B cell (primary cell): ENCODE results near the gene CACNA2D3. TPM values are rescaled to one million over a fixed set of nuclear protein-coding genes. Genes with fewer than 3 reads are reported as not detected.

ENCODE experiments used
- ATAC-seq: fragments of 200-7000 bp; cut with Tn5 transposase; one replicate; pipeline ENCODE4 v1.10.0; 2021; ENCODE audit warnings: low read depth, mild to moderate bottlenecking, moderate number of reproducible peaks, moderate library complexity
- CTCF ChIA-PET: fragments of 350-600 bp; sonication (Branson Sonifier 250); formaldehyde crosslinking; loops from one replicate; lab custom pipeline; 2021; ENCODE audit warnings: antibody characterized with exemption, inconsistent platforms; lab: Charles Lee
- POLR2A ChIA-PET: fragments of 350-600 bp; sonication (Branson Sonifier 250); formaldehyde crosslinking; loops from one replicate; lab custom pipeline; 2021; ENCODE audit warnings: antibody characterized with exemption; lab: Charles Lee
- DNase-seq: peaks from one replicate; pipeline ENCODE4 v3.0.0; 2013
- H2AFZ ChIP-seq: 2 replicates; pipeline ENCODE4 v1.6.1; 2012; ENCODE audit warnings: mild to moderate bottlenecking, low read depth, low read length; ENCODE audit not compliant: insufficient read depth, poor library complexity, severe bottlenecking
- H3K27ac ChIP-seq, 2 donors: 1 replicate in 1 of 2; 2 replicates in 1 of 2; pipeline ENCODE4 v1.5.1; 2012 to 2013; ENCODE audit warnings: low read length in 2 of 2, mild to moderate bottlenecking in 2 of 2, moderate library complexity in 1 of 2
- H3K27me3 ChIP-seq, 4 experiments: fragments of 200-600 bp in 1 of 4; sonication (generic) in 1 of 4; replicated peaks in 1 of 4; 1 replicate in 2 of 4; 2 replicates in 2 of 4; pipeline versions ENCODE4 v1.6.1 to v1.7.0; 2013 to 2016; ENCODE audit warnings: low read length in 3 of 4, mild to moderate bottlenecking in 2 of 4, mixed read lengths in 1 of 4, moderate library complexity in 1 of 4; ENCODE audit not compliant: insufficient read depth in 4 of 4, control insufficient read depth in 3 of 4; ENCODE audit errors: control extremely low read depth in 1 of 4
- H3K36me3 ChIP-seq, 2 experiments: replicated peaks in 1 of 2; 1 replicate in 1 of 2; 2 replicates in 1 of 2; pipeline versions ENCODE4 v1.6.1 to v1.7.1; 2013; ENCODE audit warnings: low read length in 1 of 2; ENCODE audit not compliant: insufficient read depth in 2 of 2, control insufficient read depth in 1 of 2; ENCODE audit errors: control extremely low read depth in 1 of 2, extremely low read depth in 1 of 2
- H3K4me1 ChIP-seq, 2 donors: fragments of 200-600 bp in 1 of 2; sonication (generic) in 1 of 2; 1 replicate in 1 of 2; 2 replicates in 1 of 2; pipeline versions ENCODE4 v1.5.1 to v1.6.1; 2013 to 2017; ENCODE audit warnings: low read length in 2 of 2; ENCODE audit not compliant: control insufficient read depth in 2 of 2, insufficient read depth in 2 of 2
- H3K4me2 ChIP-seq: replicated peaks from 2 replicates; pipeline ENCODE3; 2012; ENCODE audit warnings: mild to moderate bottlenecking, low read depth, low read length; ENCODE audit not compliant: poor library complexity, severe bottlenecking
- H3K4me3 ChIP-seq, 5 experiments: fragments of 200-600 bp in 1 of 5; sonication (generic) in 1 of 5; 1 replicate in 3 of 5; 2 replicates in 2 of 5; pipeline versions ENCODE4 v1.5.1 to v1.7.0; 2011 to 2016; ENCODE audit warnings: low read length in 4 of 5, mild to moderate bottlenecking in 4 of 5, low read depth in 2 of 5, control low read depth in 1 of 5, moderate library complexity in 1 of 5; ENCODE audit not compliant: insufficient read depth in 1 of 5; ENCODE audit errors: control extremely low read depth in 1 of 5, extremely low read depth in 1 of 5
- H3K79me2 ChIP-seq: fragments of 200-600 bp; sonication (generic); one replicate; pipeline ENCODE4 v1.6.0; 2016; ENCODE audit warnings: low read length; ENCODE audit not compliant: control insufficient read depth, insufficient read depth
- H3K9ac ChIP-seq: fragments of 200-600 bp; sonication (generic); 2 replicates; pipeline ENCODE4 v1.6.1; 2017; ENCODE audit warnings: mild to moderate bottlenecking, low read length, moderate library complexity
- H3K9me3 ChIP-seq, 3 donors: one replicate each; pipeline versions ENCODE4 v1.6.1 to v1.7.1; 2013; ENCODE audit warnings: low read length in 2 of 3; ENCODE audit not compliant: control insufficient read depth in 2 of 3, insufficient read depth in 1 of 3; ENCODE audit errors: control extremely low read depth in 1 of 3
- H4K20me1 ChIP-seq: 2 replicates; pipeline ENCODE4 v1.6.0; 2012; ENCODE audit warnings: mild to moderate bottlenecking, low read length; ENCODE audit not compliant: insufficient read depth, control insufficient read depth, poor library complexity, severe bottlenecking
- H3K27ac Mint-ChIP-seq: one replicate; pipeline ENCODE4 v1.8.0; 2021; ENCODE audit warnings: mixed read lengths
- H3K27me3 Mint-ChIP-seq: one replicate; pipeline ENCODE4 v1.8.0; 2021; ENCODE audit warnings: mixed read lengths
- H3K4me1 Mint-ChIP-seq: one replicate; pipeline ENCODE4 v1.8.0; 2021; ENCODE audit warnings: mixed read lengths
- H3K4me3 Mint-ChIP-seq: one replicate; pipeline ENCODE4 v1.8.0; 2021; ENCODE audit warnings: mixed read lengths
- H3K9me3 Mint-ChIP-seq: one replicate; pipeline ENCODE4 v1.8.0; 2022; ENCODE audit warnings: mixed read lengths; ENCODE audit not compliant: insufficient read depth
- CTCF ChIP-seq: fragments of 200-600 bp; IDR thresholded peaks from one replicate; pipeline ENCODE4 v1.8.0; 2022; ENCODE audit warnings: antibody characterized with exemption, mild to moderate bottlenecking
- EZH2 ChIP-seq: IDR thresholded peaks from 2 replicates; pipeline ENCODE4 v1.6.1; 2012; ENCODE audit warnings: borderline replicate concordance, low read depth, mild to moderate bottlenecking, moderate library complexity, low read length; ENCODE audit not compliant: insufficient read depth, poor library complexity, severe bottlenecking
- WGBS: methylation state at CpG from one replicate; pipeline ENCODE4 v1.1.5; 2013; ENCODE audit warnings: missing lambda C conversion rate; ENCODE audit not compliant: insufficient coverage; 5-methylcytosine and 5-hydroxymethylcytosine counted together
- intact Hi-C: fragments of 100-400 bp; cut with micrococcal nuclease; formaldehyde crosslinking; loops from one replicate; pipeline ENCODE4 v1.10.0; 2022
- polyA plus RNA-seq: library from polyadenylated mRNA; depleted of rRNA; stranded (reverse); fragments of >200 nt; gene quantifications from 2 replicates; pipeline ENCODE4 v1.2.3, GENCODE V29; 2012
- total RNA-seq, 2 donors: library from RNA; stranded (reverse); fragments of 120-200 nt in 1 of 2; gene quantifications; 1 replicate in 1 of 2; 2 replicates in 1 of 2; pipeline versions ENCODE4 v1.2.3 to v1.2.4, GENCODE V29; 2013 to 2022

CACNA2D3 gene
- total and polyA plus RNA-seq, 2 donors (not counting 1 experiment from before 2014, with no cell fraction given): not detected

GRCh38 chr3:54755756-54756155 lies 633.4 kb downstream of the CACNA2D3 start:
- H3K27ac ChIP-seq: no peak overlapping the region
- H3K4me2 ChIP-seq: no peak overlapping the region
- ChIA-PET CTCF (no interaction called here), POLR2A (no interaction called here)
- H3K4me3 ChIP-seq: no peak overlapping the region
- no peaks in the 10 kb centered on the region for H3K4me1 Mint-ChIP-seq
- no peaks in the 10 kb centered on the region for H3K27me3 Mint-ChIP-seq
- no peak for DNase-seq
- H3K9me3 ChIP-seq: no peaks in the 10 kb centered on the region
- H3K27ac Mint-ChIP-seq: no peak overlapping the region
- no peaks in the 10 kb centered on the region for H3K4me1 ChIP-seq
- H3K9me3 Mint-ChIP-seq: no peaks in the 10 kb centered on the region
- H3K9ac ChIP-seq: no peak overlapping the region
- H4K20me1 ChIP-seq: no peaks in the 10 kb centered on the region
- intact Hi-C loops: no loop called here
- H3K36me3 ChIP-seq: no peaks in the 10 kb centered on the region
- H2AFZ ChIP-seq: no peak overlapping the region
- TF ChIP-seq EZH2 (no peak), CTCF (no peak)
- H3K27me3 ChIP-seq: no peaks in the 10 kb centered on the region
- ATAC-seq: no peak
- no peak overlapping the region for H3K4me3 Mint-ChIP-seq
- H3K79me2 ChIP-seq: no peaks in the 10 kb centered on the region

- no peak overlapping the region for H3K4me3 ChIP-seq
- H3K4me1 Mint-ChIP-seq: no peaks in the 10 kb centered on the region
- intact Hi-C loops: no loop called here
- no peaks in the 10 kb centered on the region for H3K9me3 Mint-ChIP-seq
- H3K27me3 ChIP-seq: no peaks in the 10 kb centered on the region
- H3K27ac ChIP-seq: no peak overlapping the region
- no peaks in the 10 kb centered on the region for H3K79me2 ChIP-seq
- no peaks in the 10 kb centered on the region for H3K4me1 ChIP-seq
- POLR2A ChIA-PET: no interaction called here
- no peak overlapping the region for H3K9ac ChIP-seq
- WGBS: 89% methylated on average over 4 of the region's 7 CpGs
- no peak overlapping the region for H3K4me3 Mint-ChIP-seq
- no peaks in the 10 kb centered on the region for H3K9me3 ChIP-seq
- H3K36me3 ChIP-seq: no peaks in the 10 kb centered on the region
- H3K27me3 Mint-ChIP-seq: no peaks in the 10 kb centered on the region
- no peaks in the 10 kb centered on the region for H4K20me1 ChIP-seq
- no peak for DNase-seq
- TF ChIP-seq EZH2 (no peak), CTCF (no peak)
- H3K4me2 ChIP-seq: no peak overlapping the region
- ATAC-seq: no peak
- H2AFZ ChIP-seq: no peak overlapping the region
- CTCF ChIA-PET: no interaction called here
- no peak overlapping the region for H3K27ac Mint-ChIP-seq
These were observed 634.0 kb downstream of the CACNA2D3 start for GRCh38 chr3:54756330-54756731.
